ENCODE measurements around the gene GPR55. TPM values are rescaled to one million over a fixed set of nuclear protein-coding genes. Genes with fewer than 3 reads are reported as not detected.

The GPR55 gene
- total and polyA plus RNA-seq, 2 of the 8 experiments (the other 6 are each of a cell fraction or from before 2014, with no cell fraction given), result not detected

DNA sequence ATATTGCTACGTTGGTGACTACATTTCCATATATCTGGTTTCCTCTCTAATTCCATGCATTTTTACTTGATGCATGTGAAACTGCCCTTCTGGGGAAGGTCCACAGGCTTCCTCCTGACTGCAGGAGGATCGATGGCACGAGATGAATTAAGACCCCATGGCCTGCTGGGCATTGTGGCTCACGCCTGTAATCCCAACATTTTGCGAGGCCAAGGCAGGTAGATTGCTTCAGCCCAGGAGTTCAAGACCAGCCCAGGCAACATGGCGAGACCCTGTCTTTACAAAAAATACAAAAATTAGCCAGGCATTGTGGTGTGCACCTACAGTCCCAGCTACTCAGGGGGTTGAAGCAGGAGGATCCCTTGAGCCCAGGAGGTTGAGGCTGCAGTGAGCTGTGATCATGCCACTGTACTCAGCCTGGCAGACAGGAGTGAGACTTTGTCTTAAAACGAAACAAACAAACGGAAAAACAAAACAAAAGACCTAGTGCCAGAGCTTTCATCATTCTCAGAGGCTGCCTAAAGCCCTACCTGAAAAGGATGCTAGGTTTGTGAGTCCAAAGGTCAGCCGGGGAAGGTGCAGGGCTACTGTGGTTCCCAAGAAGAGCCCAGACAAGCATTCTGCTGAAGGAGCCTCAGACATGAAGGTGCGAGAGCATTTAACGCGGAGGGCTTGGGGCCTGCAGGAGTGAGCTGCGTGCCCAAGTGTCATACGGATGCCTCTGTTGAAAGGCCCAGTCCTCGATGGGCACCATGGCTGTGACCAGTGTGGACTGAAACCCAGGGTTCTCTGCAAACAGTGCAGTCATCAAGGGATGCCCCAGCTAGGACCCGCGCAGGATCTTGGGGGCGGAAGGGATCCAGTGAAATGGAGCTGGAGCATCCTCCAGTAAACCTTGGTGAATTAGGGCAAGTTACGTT, 21.6 kb downstream of the GPR55 start (continued):
- TF ChIP-seq SP1 (IDR thresholded peaks at IDR 0.05; ENCODE audit: low read depth, low read length), result no peak

Measured in H1 (cell line).